IMR-90 (cell line): ENCODE results near the gene DAPK1. TPM values are rescaled to one million over a fixed set of nuclear protein-coding genes. Genes with fewer than 3 reads are reported as not detected.

Source experiments
- ATAC-seq: fragments of 200-7000 bp; cut with Tn5 transposase; 2 replicates; pipeline ENCODE4 v1.9.1; 2020; ENCODE audit warnings: low read depth, mild to moderate bottlenecking, moderate library complexity
- BruUV-seq: library from RNA; stranded (reverse); fragments of 400-500 nt; replicated peaks from 2 replicates; lab custom pipeline; 2021; lab: Mats Ljungman, UMichigan
- CTCF ChIA-PET: fragments of 300-600 bp; formaldehyde crosslinking; extraction: SDS; loops from one replicate; lab custom pipeline; 2021; ENCODE audit warnings: antibody characterized with exemption; lab: Yijun Ruan, JAX
- POLR2A ChIA-PET: fragments of 300-600 bp; sonication (Branson Sonifier 250); formaldehyde crosslinking; loops from one replicate; lab custom pipeline; 2022; ENCODE audit warnings: antibody characterized with exemption; ENCODE audit not compliant: unreplicated experiment; lab: Charles Lee
- DNase-seq: peaks from one replicate; pipeline ENCODE4 v3.0.0; 2013
- H2AFZ ChIP-seq: replicated peaks from 2 replicates; pipeline ENCODE3; 2013; ENCODE audit warnings: low read length, mild to moderate bottlenecking; ENCODE audit not compliant: poor library complexity
- H2AK5ac ChIP-seq: 2 replicates; pipeline ENCODE4 v1.6.1; 2013; ENCODE audit warnings: low read depth, low read length, inconsistent platforms
- H2AK9ac ChIP-seq: replicated peaks from 2 replicates; pipeline ENCODE3; 2013; ENCODE audit warnings: mild to moderate bottlenecking, low read depth, low read length, moderate library complexity; ENCODE audit not compliant: poor library complexity
- H2BK120ac ChIP-seq: 2 replicates; pipeline ENCODE4 v1.6.1; 2013; ENCODE audit warnings: low read depth, low read length, inconsistent platforms
- H2BK15ac ChIP-seq: 3 replicates; pipeline ENCODE4 v1.6.1; 2013; ENCODE audit warnings: low read depth, low read length, inconsistent platforms
- H2BK20ac ChIP-seq: 2 replicates; pipeline ENCODE4 v1.6.1; 2013; ENCODE audit warnings: low read depth, mild to moderate bottlenecking, inconsistent platforms, low read length, moderate library complexity
- H2BK5ac ChIP-seq: 2 replicates; pipeline ENCODE4 v1.6.1; 2013; ENCODE audit warnings: mild to moderate bottlenecking, low read depth, low read length, inconsistent platforms; ENCODE audit not compliant: poor library complexity, severe bottlenecking
- H3K14ac ChIP-seq: replicated peaks from 2 replicates; pipeline ENCODE4 v1.6.1; 2013; ENCODE audit warnings: low read depth, low read length, inconsistent platforms
- H3K18ac ChIP-seq: 2 replicates; pipeline ENCODE4 v1.6.1; 2013; ENCODE audit warnings: low read depth, low read length, control low read depth
- H3K23ac ChIP-seq: 2 replicates; pipeline ENCODE4 v1.6.1; 2013; ENCODE audit warnings: low read depth, low read length, inconsistent platforms
- H3K27ac ChIP-seq: 2 replicates; pipeline ENCODE4 v1.5.1; 2013; ENCODE audit warnings: mild to moderate bottlenecking, control low read depth, low read length; ENCODE audit not compliant: insufficient read depth
- H3K27me3 ChIP-seq: 2 replicates; pipeline ENCODE4 v1.6.1; 2013; ENCODE audit warnings: low read length; ENCODE audit not compliant: control insufficient read depth, insufficient read depth
- H3K36me3 ChIP-seq: 2 replicates; pipeline ENCODE4 v1.6.1; 2013; ENCODE audit warnings: low read length, mixed read lengths; ENCODE audit not compliant: control insufficient read depth, insufficient read depth
- H3K4ac ChIP-seq: 2 replicates; pipeline ENCODE4 v1.6.1; 2013; ENCODE audit warnings: low read depth, low read length, inconsistent platforms
- H3K4me1 ChIP-seq: 2 replicates; pipeline ENCODE4 v1.6.1; 2013; ENCODE audit warnings: low read length, mixed read lengths; ENCODE audit not compliant: control insufficient read depth, insufficient read depth
- H3K4me2 ChIP-seq: 2 replicates; pipeline ENCODE4 v1.6.1; 2013; ENCODE audit warnings: low read depth, mild to moderate bottlenecking, control low read depth, low read length, moderate library complexity
- H3K4me3 ChIP-seq: 2 replicates; pipeline ENCODE4 v1.5.1; 2013; ENCODE audit warnings: low read depth, mild to moderate bottlenecking, control low read depth, low read length, moderate library complexity; ENCODE audit not compliant: insufficient read depth
- H3K56ac ChIP-seq: 2 replicates; pipeline ENCODE4 v1.6.1; 2013; ENCODE audit warnings: low read length, inconsistent platforms; ENCODE audit not compliant: insufficient read depth; ENCODE audit errors: extremely low read depth
- H3K79me1 ChIP-seq, 2 experiments: 2 replicates each; pipeline ENCODE4 v1.6.1; 2013; ENCODE audit warnings: low read length in 2 of 2, inconsistent platforms in 1 of 2, low read depth in 1 of 2
- H3K9ac ChIP-seq: 2 replicates; pipeline ENCODE4 v1.6.1; 2013; ENCODE audit warnings: low read depth, low read length, control low read depth
- H3K9me1 ChIP-seq: 2 replicates; pipeline ENCODE4 v1.6.1; 2013; ENCODE audit warnings: low read length, inconsistent platforms; ENCODE audit not compliant: insufficient read depth
- H3K9me3 ChIP-seq: 2 replicates; pipeline ENCODE4 v1.6.1; 2013; ENCODE audit warnings: low read length; ENCODE audit not compliant: control insufficient read depth, insufficient read depth
- H4K20me1 ChIP-seq: 2 replicates; pipeline ENCODE4 v1.6.1; 2013; ENCODE audit warnings: low read length, inconsistent platforms; ENCODE audit not compliant: insufficient read depth
- H4K5ac ChIP-seq: 2 replicates; pipeline ENCODE4 v1.6.1; 2013; ENCODE audit warnings: mild to moderate bottlenecking, low read depth, low read length, control low read depth
- H4K8ac ChIP-seq, 2 experiments: 2 replicates each; pipeline ENCODE4 v1.6.1; 2013; ENCODE audit warnings: low read depth in 2 of 2, low read length in 2 of 2, control low read depth in 1 of 2, inconsistent platforms in 1 of 2
- H4K91ac ChIP-seq: 2 replicates; pipeline ENCODE4 v1.6.1; 2013; ENCODE audit warnings: low read depth, low read length, inconsistent platforms; ENCODE audit not compliant: insufficient read depth
- BHLHE40 ChIP-seq: fragments of 150-350 bp; IDR thresholded peaks from 2 replicates; pipeline ENCODE4 v1.6.1; 2016; ENCODE audit warnings: mild to moderate bottlenecking, low read depth, low read length
- CTCF ChIP-seq: conservative IDR thresholded peaks from 2 replicates; pipeline ENCODE4 v1.5.1; 2012; ENCODE audit warnings: mild to moderate bottlenecking, low read depth, low read length, improper control_type of control experiment
- ELK1 ChIP-seq: fragments of 150-350 bp; IDR thresholded peaks from 2 replicates; pipeline ENCODE4 v1.6.1; 2016; ENCODE audit warnings: low read depth, mild to moderate bottlenecking, low read length, moderate library complexity, borderline replicate concordance
- FOS ChIP-seq: fragments of 150-350 bp; IDR thresholded peaks from 2 replicates; pipeline ENCODE4 v1.6.1; 2016; ENCODE audit warnings: low read depth, low read length
- MAFK ChIP-seq: IDR thresholded peaks from 2 replicates; pipeline ENCODE4 v1.6.1; 2012; ENCODE audit warnings: low read depth, low read length, improper control_type of control experiment
- MAZ ChIP-seq: IDR thresholded peaks from 2 replicates; pipeline ENCODE4 v1.6.1; 2012; ENCODE audit warnings: low read depth, mild to moderate bottlenecking, low read length, improper control_type of control experiment, moderate library complexity, borderline replicate concordance
- MXI1 ChIP-seq: IDR thresholded peaks from 2 replicates; pipeline ENCODE4 v1.6.1; 2012; ENCODE audit warnings: low read depth, mild to moderate bottlenecking, low read length, moderate library complexity, borderline replicate concordance
- RAD21 ChIP-seq: IDR thresholded peaks from 2 replicates; pipeline ENCODE4 v1.6.1; 2012; ENCODE audit warnings: low read length, improper control_type of control experiment
- RCOR1 ChIP-seq: IDR thresholded peaks from 2 replicates; pipeline ENCODE4 v1.6.1; 2012; ENCODE audit warnings: mild to moderate bottlenecking, low read length, improper control_type of control experiment; ENCODE audit not compliant: insufficient replicate concordance
- RFX5 ChIP-seq: IDR thresholded peaks from 2 replicates; pipeline ENCODE4 v1.8.0; 2012; ENCODE audit warnings: low read depth, mild to moderate bottlenecking, low read length, moderate library complexity
- SMC3 ChIP-seq: fragments of 150-350 bp; IDR thresholded peaks from 2 replicates; pipeline ENCODE4 v1.6.1; 2016; ENCODE audit warnings: low read depth, mild to moderate bottlenecking, antibody characterized with exemption, low read length, moderate library complexity
- WGBS, 2 experiments: methylation state at CpG; one replicate each; pipeline versions ENCODE4 v1.1.5 to v1.1.7; 2013; ENCODE audit warnings: missing lambda C conversion rate in 2 of 2; ENCODE audit not compliant: insufficient read length in 1 of 2; ENCODE audit errors: extremely low coverage in 2 of 2; 5-methylcytosine and 5-hydroxymethylcytosine counted together
- dilution Hi-C: fragments of 300-500 bp; cut with HindIII; formaldehyde crosslinking; loops from one replicate; pipeline ENCODE4 v1.14.3; 2018; ENCODE audit warnings: low sequenced_read_pairs; ENCODE audit not compliant: unreplicated experiment
- in situ Hi-C: fragments of 300-500 bp; cut with MboI; formaldehyde crosslinking; loops from 3 replicates; pipeline ENCODE4 v1.14.3; 2019; ENCODE audit warnings: low sequenced_read_pairs, inconsistent platforms, mixed read lengths
- intact Hi-C: fragments of 100-400 bp; cut with micrococcal nuclease; formaldehyde crosslinking; loops from 2 replicates; pipeline ENCODE4 v1.10.0; 2022
- polyA plus RNA-seq, 3 experiments: library from polyadenylated mRNA; depleted of rRNA; stranded (reverse); fragments of >200 nt; gene quantifications; 2 replicates each; pipeline ENCODE4 v1.2.3, GENCODE V29; 2012; ENCODE audit warnings: low replicate concordance in 1 of 3
- total RNA-seq: library from RNA; depleted of rRNA; stranded (reverse); fragments of >200 nt; gene quantifications from 2 replicates; pipeline ENCODE4 v1.2.3, GENCODE V29; 2012

Gene DAPK1
- total and polyA plus RNA-seq, 2 of the 4 experiments (the other 2 are of a cell fraction) = under 0.01 to 0.03 TPM

- intact Hi-C loops (no loop called here), in situ Hi-C loops (no loop called here), dilution Hi-C loops (no loop called here)
- H3K4me2 ChIP-seq = no peak overlapping the region
- H3K23ac ChIP-seq = no peak overlapping the region
- CTCF ChIA-PET = interaction anchor here (1.1 kb wide), 1 partner anchor 17 kb away, joined by 3 read pairs; no protein-coding TSS in a partner anchor
- no peak overlapping the region for H4K5ac ChIP-seq
- no peak overlapping the region for H4K91ac ChIP-seq
- DNase-seq (no peak), ATAC-seq (no peak)
- H2BK20ac ChIP-seq = no peak overlapping the region
- no peak overlapping the region for H3K4ac ChIP-seq
- no peak overlapping the region for H2AK5ac ChIP-seq
- H2AFZ ChIP-seq = no peak overlapping the region
- no peak for TF ChIP-seq FOS
- no peak for TF ChIP-seq ELK1
- TF ChIP-seq SMC3 = no peak
- TF ChIP-seq MAFK = no peak
- TF ChIP-seq BHLHE40 = no peak
- TF ChIP-seq MAZ = no peak
- no peak for TF ChIP-seq CTCF
- no peak for TF ChIP-seq RAD21
- no peak for TF ChIP-seq RFX5
- no peak for TF ChIP-seq MXI1
- no peak for TF ChIP-seq RCOR1
- no peaks in the 10 kb centered on the region for H3K9me3 ChIP-seq
- H4K8ac ChIP-seq = no peak overlapping the region
- no peak overlapping the region for H3K14ac ChIP-seq
- no peaks in the 10 kb centered on the region for H4K20me1 ChIP-seq
- H2BK120ac ChIP-seq = no peak overlapping the region
- no peaks in the 10 kb centered on the region for H3K9me1 ChIP-seq
- H3K27ac ChIP-seq = no peak overlapping the region
- H2BK5ac ChIP-seq = no peak overlapping the region
- BruUV-seq = no TSS peak
- H3K18ac ChIP-seq = no peak overlapping the region
- no peak overlapping the region for H2AK9ac ChIP-seq
- WGBS, 2 experiments = 20% methylated on average over 1 of the region's 3 CpGs; no CpG with 5 or more reads in 1 of the 2 experiments
- POLR2A ChIA-PET = no interaction called here
- H3K4me1 ChIP-seq = no peaks in the 10 kb centered on the region
- H3K36me3 ChIP-seq = no peaks in the 10 kb centered on the region
- no peak overlapping the region for H3K9ac ChIP-seq
- H3K56ac ChIP-seq = no peak overlapping the region
- no peaks in the 10 kb centered on the region for H3K79me1 ChIP-seq
- no peak overlapping the region for H2BK15ac ChIP-seq
- H3K4me3 ChIP-seq = no peak overlapping the region
- H3K27me3 ChIP-seq = no peaks in the 10 kb centered on the region; the same call in 1 of the 2 replicates
These were observed 133.2 kb downstream of the DAPK1 start for GRCh38 chr9:87630846-87631245.
